22Rv1 (cell line): ENCODE results near the gene ATP2A3.

Experiments
- ZFX ChIP-seq: fragments of 450-650 bp; IDR thresholded peaks from 2 replicates; pipeline ENCODE4 v1.6.1; 2017; ENCODE audit warnings: antibody characterized with exemption, borderline replicate concordance
- TF ChIP-seq, protein P1 (sequence below): fragments of 450-650 bp; IDR thresholded peaks from 2 replicates; pipeline ENCODE4 v1.5.1; 2017; ENCODE audit warnings: mild to moderate bottlenecking

DNA sequence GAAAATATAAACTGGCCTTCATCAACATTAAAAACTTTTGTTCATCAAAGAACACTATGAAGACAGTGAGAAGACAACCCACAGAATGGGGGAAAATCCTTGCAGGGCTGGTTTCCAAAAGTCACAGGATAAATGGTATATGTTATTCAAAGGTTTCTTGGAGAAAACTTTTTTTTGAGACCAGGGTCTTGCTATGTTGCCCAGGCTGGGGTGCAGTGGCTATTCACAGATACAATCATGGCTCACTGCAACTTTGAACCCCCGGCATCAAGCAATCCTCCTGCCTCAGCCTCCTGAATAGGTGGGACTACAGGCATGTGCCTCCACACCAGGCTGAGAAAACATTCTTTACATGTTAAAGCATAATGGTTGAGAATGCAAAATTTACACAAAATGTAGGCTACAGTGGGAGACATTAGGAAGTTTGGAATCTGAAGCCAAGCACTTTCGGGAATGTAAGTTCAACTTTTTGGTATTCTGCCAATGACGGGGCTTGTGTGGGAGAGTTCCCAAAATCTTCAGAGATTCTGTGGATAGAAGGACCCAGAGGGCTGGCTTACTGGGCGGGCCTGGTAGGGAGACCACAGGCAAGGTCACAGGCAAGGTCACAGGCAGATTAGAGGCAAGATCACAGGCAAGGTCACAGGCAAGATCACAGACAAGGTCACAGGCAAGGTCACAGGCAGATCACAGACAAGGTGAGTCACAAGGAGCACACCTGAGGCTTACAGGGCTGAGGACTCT, 24.2 kb upstream of the ATP2A3 start:
- TF ChIP-seq, protein P1, sequence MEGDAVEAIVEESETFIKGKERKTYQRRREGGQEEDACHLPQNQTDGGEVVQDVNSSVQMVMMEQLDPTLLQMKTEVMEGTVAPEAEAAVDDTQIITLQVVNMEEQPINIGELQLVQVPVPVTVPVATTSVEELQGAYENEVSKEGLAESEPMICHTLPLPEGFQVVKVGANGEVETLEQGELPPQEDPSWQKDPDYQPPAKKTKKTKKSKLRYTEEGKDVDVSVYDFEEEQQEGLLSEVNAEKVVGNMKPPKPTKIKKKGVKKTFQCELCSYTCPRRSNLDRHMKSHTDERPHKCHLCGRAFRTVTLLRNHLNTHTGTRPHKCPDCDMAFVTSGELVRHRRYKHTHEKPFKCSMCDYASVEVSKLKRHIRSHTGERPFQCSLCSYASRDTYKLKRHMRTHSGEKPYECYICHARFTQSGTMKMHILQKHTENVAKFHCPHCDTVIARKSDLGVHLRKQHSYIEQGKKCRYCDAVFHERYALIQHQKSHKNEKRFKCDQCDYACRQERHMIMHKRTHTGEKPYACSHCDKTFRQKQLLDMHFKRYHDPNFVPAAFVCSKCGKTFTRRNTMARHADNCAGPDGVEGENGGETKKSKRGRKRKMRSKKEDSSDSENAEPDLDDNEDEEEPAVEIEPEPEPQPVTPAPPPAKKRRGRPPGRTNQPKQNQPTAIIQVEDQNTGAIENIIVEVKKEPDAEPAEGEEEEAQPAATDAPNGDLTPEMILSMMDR = no peak
- TF ChIP-seq ZFX = no peak
